GM21737 (cell line): ENCODE data around the gene USF2.
A peak's percentile ranks its signal among the peaks of the same experiment; 100 is the strongest.

Source experiments
- ATAC-seq: cut with Tn5 transposase; IDR thresholded peaks from one replicate; pipeline ENCODE4 v1.9.1; 2021; ENCODE audit warnings: mild to moderate bottlenecking, moderate library complexity; ENCODE audit not compliant: unreplicated experiment

Gene USF2

GRCh38 chr19:35316560-35316959, 47.8 kb downstream of the USF2 start:
- ATAC-seq: no peak

GRCh38 chr19:35317464-35318043, 48.8 kb downstream of the USF2 start:
- no peak for ATAC-seq

GRCh38 chr19:35318679-35319448, 50.1 kb downstream of the USF2 start:
- ATAC-seq: no peak

- no peak for ATAC-seq
These were observed 51.4 kb downstream of the USF2 start for GRCh38 chr19:35320065-35320713.

- ATAC-seq: no peak
These were observed 52.5 kb downstream of the USF2 start for GRCh38 chr19:35321291-35321690.

GRCh38 chr19:35322014-35322413, 53.3 kb downstream of the USF2 start:
- no peak for ATAC-seq

- ATAC-seq: no peak
These were observed 58.9 kb downstream of the USF2 start for GRCh38 chr19:35327642-35328041.

- ATAC-seq: peak; percentile 36
These were observed 60.1 kb downstream of the USF2 start, which contains the start of gene CD22 for GRCh38 chr19:35328851-35329285. CD22 (plus strand) TSS chr19:35329187; CDS start chr19:35332041, 2,854 bp downstream.

- peak; percentile 4 for ATAC-seq
These were observed 60.6 kb downstream of the USF2 start for GRCh38 chr19:35329323-35329722.
